Endodermal cell (in vitro differentiated cells): ENCODE data around the gene CEP128. TPM values are rescaled to one million over a fixed set of nuclear protein-coding genes. Genes with fewer than 3 reads are reported as not detected.

Experiments
- DNase-seq: peaks from one replicate; pipeline ENCODE4 v3.0.0-alpha.2; 2017
- H3K27ac ChIP-seq: 2 replicates; pipeline ENCODE4 v1.5.1; 2013; ENCODE audit warnings: mild to moderate bottlenecking, low read depth, low read length, moderate library complexity
- H3K27me3 ChIP-seq: 2 replicates; pipeline ENCODE4 v1.6.1; 2013; ENCODE audit warnings: mild to moderate bottlenecking, low read length, moderate library complexity; ENCODE audit not compliant: insufficient read depth, control insufficient read depth, poor library complexity, severe bottlenecking
- H3K36me3 ChIP-seq: 2 replicates; pipeline ENCODE4 v1.7.0; 2013; ENCODE audit warnings: mild to moderate bottlenecking, low read length, moderate library complexity; ENCODE audit not compliant: control insufficient read depth, insufficient read depth
- H3K4me1 ChIP-seq: one replicate; pipeline ENCODE4 v1.7.0; 2013; ENCODE audit warnings: low read length; ENCODE audit not compliant: control insufficient read depth, insufficient read depth
- H3K4me3 ChIP-seq: 2 replicates; pipeline ENCODE4 v1.5.1; 2013; ENCODE audit warnings: mild to moderate bottlenecking, low read length, moderate library complexity
- H3K9ac ChIP-seq: 2 replicates; pipeline ENCODE4 v1.6.1; 2013; ENCODE audit warnings: mild to moderate bottlenecking, low read length, moderate library complexity; ENCODE audit not compliant: poor library complexity, severe bottlenecking; ENCODE audit errors: extremely low read depth
- H3K9me3 ChIP-seq: 2 replicates; pipeline ENCODE4 v1.6.1; 2013; ENCODE audit warnings: mild to moderate bottlenecking, low read length, moderate library complexity; ENCODE audit not compliant: control insufficient read depth
- H3K27ac Mint-ChIP-seq: 2 replicates; pipeline ENCODE4 v1.8.0; 2020; ENCODE audit warnings: mixed read lengths
- H3K27me3 Mint-ChIP-seq: 2 replicates; pipeline ENCODE4 v1.8.0; 2021; ENCODE audit warnings: mild to moderate bottlenecking, mixed read lengths; ENCODE audit not compliant: insufficient read depth
- H3K36me3 Mint-ChIP-seq: 2 replicates; pipeline ENCODE4 v1.8.0; 2020; ENCODE audit warnings: low read depth, mixed read lengths
- H3K4me1 Mint-ChIP-seq: 2 replicates; pipeline ENCODE4 v1.8.0; 2020; ENCODE audit warnings: mixed read lengths
- H3K4me3 Mint-ChIP-seq: 2 replicates; pipeline ENCODE4 v1.8.0; 2020; ENCODE audit warnings: mild to moderate bottlenecking, moderate library complexity, mixed read lengths
- H3K9me3 Mint-ChIP-seq: 2 replicates; pipeline ENCODE4 v1.8.0; 2020; ENCODE audit warnings: mild to moderate bottlenecking, mixed read lengths
- CTCF ChIP-seq: fragments of 200-600 bp; sonication (generic); conservative IDR thresholded peaks from 2 replicates; pipeline ENCODE4 v1.5.0; 2021; ENCODE audit warnings: antibody characterized with exemption, mild to moderate bottlenecking
- WGBS, 2 experiments: methylation state at CpG; one replicate each; pipeline versions ENCODE4 v1.1.5 to v1.1.7; 2013; ENCODE audit warnings: missing lambda C conversion rate in 2 of 2, mixed read lengths in 1 of 2; ENCODE audit not compliant: insufficient coverage in 1 of 2, insufficient read length in 1 of 2; 5-methylcytosine and 5-hydroxymethylcytosine counted together
- total RNA-seq, 2 donors: library from RNA; stranded (reverse); fragmentation: NEBNext Ultra II Directional in 1 of 2; extraction: Animal tissue kit (Norgen Biotek cat#: 25700) in 1 of 2; gene quantifications; 2 replicates in 1 of 2; 3 replicates in 1 of 2; pipeline ENCODE4 v1.2.1, GENCODE V29; 2021

Gene CEP128
- total RNA-seq, 2 donors from 2014 or later: 21.6 to 29.0 TPM

GRCh38 chr14:80958226-80958625 is 16.7 kb upstream of the CEP128 start:
- Mint-ChIP-seq H3K36me3 (no peaks in the 10 kb centered on the region), H3K4me1 (peaks cover 21% of the 10 kb centered on the region), H3K9me3 (no peaks in the 10 kb centered on the region), H3K4me3 (no peak overlapping the region), H3K27ac (no peak overlapping the region), H3K27me3 (peaks cover 27% of the 10 kb centered on the region)
- H3K4me1 ChIP-seq: no peaks in the 10 kb centered on the region
- no peak for DNase-seq
- no peaks in the 10 kb centered on the region for H3K36me3 ChIP-seq
- H3K9ac ChIP-seq: no peak overlapping the region
- no peak overlapping the region for H3K4me3 ChIP-seq
- H3K27me3 ChIP-seq: peaks cover 20% of the 10 kb centered on the region
- H3K27ac ChIP-seq: no peak overlapping the region
- TF ChIP-seq CTCF: no peak
- H3K9me3 ChIP-seq: no peaks in the 10 kb centered on the region
- WGBS, 2 experiments: 81 to 92% methylated on average over 2 of the region's 2 CpGs

GRCh38 chr14:80957613-80958012 is 16.1 kb upstream of the CEP128 start:
- no peak overlapping the region for H3K27ac ChIP-seq

GRCh38 chr14:80956922-80957321 is 15.4 kb upstream of the CEP128 start:
- no peak for DNase-seq
- Histone ChIP-seq H3K36me3 (no peaks in the 10 kb centered on the region), H3K4me1 (no peaks in the 10 kb centered on the region), H3K27me3 (peaks cover 20% of the 10 kb centered on the region), H3K9me3 (no peaks in the 10 kb centered on the region), H3K27ac (no peak overlapping the region), H3K9ac (no peak overlapping the region), H3K4me3 (no peak overlapping the region)
- Mint-ChIP-seq H3K4me1 (peaks cover 21% of the 10 kb centered on the region), H3K27ac (no peak overlapping the region), H3K9me3 (no peaks in the 10 kb centered on the region), H3K27me3 (peaks cover 27% of the 10 kb centered on the region), H3K4me3 (no peak overlapping the region), H3K36me3 (no peaks in the 10 kb centered on the region)
- no peak for TF ChIP-seq CTCF
- WGBS, 2 experiments: 96% methylated on average over 1 of the region's 1 CpG; no CpG with 5 or more reads in 1 of the 2 experiments

More at GRCh38 chr14:80957613-80958012, 16.1 kb upstream of the CEP128 start:
- peaks cover 27% of the 10 kb centered on the region for H3K27me3 Mint-ChIP-seq
- Histone ChIP-seq H3K9me3 (no peaks in the 10 kb centered on the region), H3K9ac (no peak overlapping the region), H3K4me3 (no peak overlapping the region), H3K36me3 (no peaks in the 10 kb centered on the region), H3K27me3 (peaks cover 20% of the 10 kb centered on the region), H3K4me1 (no peaks in the 10 kb centered on the region)
- no peak for DNase-seq
- no peaks in the 10 kb centered on the region for H3K9me3 Mint-ChIP-seq
- no peak overlapping the region for H3K4me3 Mint-ChIP-seq
- no peaks in the 10 kb centered on the region for H3K36me3 Mint-ChIP-seq
- no peak for TF ChIP-seq CTCF
- H3K4me1 Mint-ChIP-seq: peaks cover 21% of the 10 kb centered on the region
- no peak overlapping the region for H3K27ac Mint-ChIP-seq
- 89 to 100% methylated on average over 1 to 2 of the region's 2 CpGs for WGBS, 2 experiments
